GM23338 (cell line): ENCODE measurements around the gene C22orf15. TPM values are rescaled to one million over a fixed set of nuclear protein-coding genes. Genes with fewer than 3 reads are reported as not detected.

Source experiments
- ATAC-seq: fragments of 200-7000 bp; cut with Tn5 transposase; 3 replicates; pipeline ENCODE4 v1.9.1; 2020
- DNase-seq: peaks from one replicate; pipeline ENCODE4 v3.0.0-alpha.2; 2015; ENCODE audit warnings: low spot score
- H2AFZ ChIP-seq: fragments of 200-600 bp; sonication (generic); 2 replicates; pipeline ENCODE4 v1.8.0; 2016; ENCODE audit warnings: antibody characterized with exemption, mild to moderate bottlenecking, moderate library complexity
- H3F3A ChIP-seq: fragments of 200-600 bp; sonication (generic); replicated peaks from 2 replicates; pipeline ENCODE4 v1.8.0; 2017; ENCODE audit warnings: antibody characterized with exemption, mixed run types, low read depth
- H3K27ac ChIP-seq: fragments of 200-600 bp; sonication (generic); 2 replicates; pipeline ENCODE4 v1.6.1; 2016; ENCODE audit warnings: low read depth
- H3K27me3 ChIP-seq: fragments of 200-600 bp; sonication (generic); 2 replicates; pipeline ENCODE4 v1.8.0; 2016; ENCODE audit warnings: mild to moderate bottlenecking, mixed run types, moderate library complexity; ENCODE audit not compliant: insufficient read depth
- H3K36me3 ChIP-seq: fragments of 200-600 bp; sonication (generic); 2 replicates; pipeline ENCODE4 v1.8.0; 2016; ENCODE audit warnings: mild to moderate bottlenecking; ENCODE audit not compliant: insufficient read depth
- H3K4me1 ChIP-seq: fragments of 200-600 bp; sonication (generic); 2 replicates; pipeline ENCODE4 v1.8.0; 2016; ENCODE audit warnings: mild to moderate bottlenecking, moderate library complexity; ENCODE audit not compliant: insufficient read depth
- H3K4me2 ChIP-seq: fragments of 200-600 bp; sonication (generic); 2 replicates; pipeline ENCODE4 v1.7.1; 2017; ENCODE audit warnings: mixed run types
- H3K4me3 ChIP-seq: fragments of 200-600 bp; sonication (generic); 2 replicates; pipeline ENCODE4 v1.6.1; 2016; ENCODE audit warnings: mixed run types
- H3K79me2 ChIP-seq: fragments of 200-600 bp; sonication (generic); replicated peaks from 2 replicates; pipeline ENCODE4 v1.8.0; 2017; ENCODE audit warnings: mild to moderate bottlenecking; ENCODE audit not compliant: insufficient read depth
- H3K9me2 ChIP-seq: fragments of 200-600 bp; sonication (generic); 2 replicates; pipeline ENCODE4 v1.8.0; 2017; ENCODE audit not compliant: insufficient read depth
- H4K20me1 ChIP-seq: fragments of 200-600 bp; sonication (generic); replicated peaks from 2 replicates; pipeline ENCODE4 v1.8.0; 2017; ENCODE audit warnings: mild to moderate bottlenecking; ENCODE audit not compliant: insufficient read depth
- H3K27ac Mint-ChIP-seq: 2 replicates; pipeline ENCODE4 v1.8.0; 2020; ENCODE audit warnings: inconsistent platforms, mild to moderate bottlenecking, moderate library complexity, mixed read lengths
- H3K27me3 Mint-ChIP-seq: 3 replicates; pipeline ENCODE4 v1.8.0; 2022; ENCODE audit warnings: low read depth, mild to moderate bottlenecking, moderate library complexity, mixed read lengths, inconsistent platforms; ENCODE audit not compliant: insufficient read depth, poor library complexity
- H3K36me3 Mint-ChIP-seq: 3 replicates; pipeline ENCODE4 v1.8.0; 2021; ENCODE audit warnings: low read depth, mild to moderate bottlenecking, inconsistent platforms, moderate library complexity, mixed read lengths
- H3K4me1 Mint-ChIP-seq: 3 replicates; pipeline ENCODE4 v1.8.0; 2020; ENCODE audit warnings: mild to moderate bottlenecking, inconsistent platforms, mixed read lengths
- H3K4me3 Mint-ChIP-seq: 3 replicates; pipeline ENCODE4 v1.8.0; 2021; ENCODE audit warnings: moderate library complexity, mild to moderate bottlenecking, inconsistent platforms, mixed read lengths
- H3K9me3 Mint-ChIP-seq: 3 replicates; pipeline ENCODE4 v1.8.0; 2020; ENCODE audit warnings: moderate library complexity, mild to moderate bottlenecking, inconsistent platforms, mixed read lengths
- CREB1 ChIP-seq: fragments of 250-450 bp; sonication (Bioruptor Pico); IDR thresholded peaks from 2 replicates; pipeline ENCODE4 v1.5.0; 2020; ENCODE audit warnings: low read depth, mild to moderate bottlenecking, moderate library complexity
- EZH2 ChIP-seq: fragments of 200-600 bp; sonication (generic); IDR thresholded peaks from one replicate; pipeline ENCODE4 v1.8.0; 2017; ENCODE audit warnings: antibody characterized with exemption, mild to moderate bottlenecking, low read depth; ENCODE audit not compliant: unreplicated experiment
- EZH2phosphoT487 ChIP-seq: fragments of 200-600 bp; sonication (generic); IDR thresholded peaks from one replicate; pipeline ENCODE4 v1.8.1; 2018; ENCODE audit warnings: antibody characterized with exemption; ENCODE audit not compliant: unreplicated experiment
- JUNB ChIP-seq: IDR thresholded peaks from one replicate; pipeline ENCODE4 v1.6.1; 2016; ENCODE audit warnings: antibody characterized with exemption; ENCODE audit not compliant: unreplicated experiment
- NANOG ChIP-seq: IDR thresholded peaks from 2 replicates; pipeline ENCODE4 v1.6.1; 2016; ENCODE audit warnings: antibody characterized with exemption, borderline replicate concordance
- POLR2AphosphoS5 ChIP-seq: IDR thresholded peaks from 2 replicates; pipeline ENCODE4 v1.6.1; 2016; ENCODE audit warnings: antibody characterized with exemption, low read depth
- STAT1 ChIP-seq: IDR thresholded peaks from one replicate; pipeline ENCODE4 v1.6.1; 2016; ENCODE audit warnings: antibody characterized with exemption; ENCODE audit not compliant: unreplicated experiment
- ZNF114 ChIP-seq: fragments of 250-450 bp; sonication (Bioruptor Pico); IDR thresholded peaks from 2 replicates; pipeline ENCODE4 v1.5.0; 2020; ENCODE audit warnings: mild to moderate bottlenecking, moderate library complexity
- ZNF331 ChIP-seq: fragments of 250-450 bp; sonication (Bioruptor Pico); IDR thresholded peaks from 2 replicates; pipeline ENCODE4 v1.5.0; 2020; ENCODE audit warnings: low read depth, mild to moderate bottlenecking, moderate library complexity
- polyA plus RNA-seq: library from polyadenylated mRNA; unstranded; fragments of >200 nt; fragmentation: Nextera tagmentation; extraction: Ambion mirVana; gene quantifications from 2 replicates; pipeline ENCODE4 v1.2.1, GENCODE V29; 2016
- total RNA-seq: library from RNA; depleted of rRNA; stranded (reverse); fragments of >200 nt; shearing (Covaris generic); gene quantifications from 2 replicates; pipeline ENCODE4 v1.2.3, GENCODE V29; 2014
- TF ChIP-seq, protein P1 (sequence below), 2 experiments: fragments of 200-600 bp in 1 of 2; sonication (generic) in 1 of 2; conservative IDR thresholded peaks; 2 replicates each; pipeline versions ENCODE4 v1.5.1 to v1.6.1; 2016 to 2017; ENCODE audit warnings: antibody characterized with exemption in 2 of 2, low read depth in 2 of 2, mild to moderate bottlenecking in 2 of 2, moderate library complexity in 1 of 2
- TF ChIP-seq, protein P2 (sequence below): IDR thresholded peaks from one replicate; pipeline ENCODE4 v1.6.1; 2018; ENCODE audit warnings: antibody characterized with exemption; ENCODE audit not compliant: unreplicated experiment
- TF ChIP-seq, protein P3 (sequence below): IDR thresholded peaks from 2 replicates; pipeline ENCODE4 v1.6.1; 2016; ENCODE audit warnings: antibody characterized with exemption
- TF ChIP-seq, protein P4 (sequence below): fragments of 250-450 bp; sonication (Bioruptor Pico); IDR thresholded peaks from 2 replicates; pipeline ENCODE4 v1.5.0; 2020; ENCODE audit warnings: mild to moderate bottlenecking, moderate library complexity

Gene C22orf15
- total and polyA plus RNA-seq, 2 experiments from 2014 or later = 3.6 to 9.3 TPM

DNA sequence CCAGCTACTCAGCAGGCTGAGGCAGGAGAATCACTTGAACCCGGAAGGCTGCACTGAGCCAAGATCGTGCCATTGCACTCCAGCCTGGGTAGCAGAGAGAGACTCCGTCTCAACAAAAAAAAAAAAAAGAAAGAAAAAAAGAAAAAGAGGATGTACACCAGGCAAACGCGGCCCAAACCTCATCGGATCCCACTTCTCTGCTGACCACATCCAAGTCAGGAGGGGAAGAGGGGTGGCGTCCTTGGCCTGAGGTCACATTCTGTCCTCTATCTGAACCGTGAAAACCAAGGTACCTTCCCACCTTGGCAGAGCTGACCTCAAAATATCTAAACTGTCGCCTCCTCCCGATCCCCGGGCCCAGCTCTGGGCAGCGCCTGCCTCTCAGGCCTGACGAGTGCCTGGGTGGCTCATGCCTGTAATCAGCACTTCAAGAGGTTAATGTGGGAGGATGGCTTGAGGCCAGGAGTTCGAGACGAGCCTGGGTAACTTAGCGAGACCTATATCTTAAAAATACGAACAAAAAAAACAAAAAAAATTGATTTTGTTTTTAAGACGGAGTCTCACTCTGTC lies 46.9 kb upstream of the C22orf15 start:
- Histone ChIP-seq H4K20me1 (peaks cover 7% of the 10 kb centered on the region), H3K36me3 (peaks cover 9% of the 10 kb centered on the region; the same call in 1 of the 2 replicates), H3K4me2 (peak overlapping the region; percentile 90), H3K79me2 (peaks cover 10% of the 10 kb centered on the region), H3K9me2 (no peaks in the 10 kb centered on the region), H2AFZ (no peak overlapping the region), H3K27ac (no peak overlapping the region), H3K27me3 (no peaks in the 10 kb centered on the region), H3K4me1 (peaks cover 7% of the 10 kb centered on the region; the same call in 1 of the 2 replicates), H3K4me3 (peak overlapping the region; percentile 92), H3F3A (no peaks in the 10 kb centered on the region)
- Mint-ChIP-seq H3K4me3 (peak overlapping the region; percentile 78), H3K27ac (no peak overlapping the region), H3K36me3 (peaks cover 24% of the 10 kb centered on the region), H3K27me3 (peaks cover 2% of the 10 kb centered on the region), H3K4me1 (peaks cover 4% of the 10 kb centered on the region; the same call in 2 of the 3 replicates), H3K9me3 (no peaks in the 10 kb centered on the region)
- DNase-seq (no peak), ATAC-seq (no peak)
- TF ChIP-seq STAT1 (no peak), CREB1 (CRISPR knock-in tag) (no peak), JUNB (no peak), EZH2phosphoT487 (no peak), NANOG (no peak), ZNF114 (CRISPR knock-in tag) (no peak), ZNF331 (no peak), POLR2AphosphoS5 (no peak), EZH2 (no peak)
- TF ChIP-seq, protein P1, sequence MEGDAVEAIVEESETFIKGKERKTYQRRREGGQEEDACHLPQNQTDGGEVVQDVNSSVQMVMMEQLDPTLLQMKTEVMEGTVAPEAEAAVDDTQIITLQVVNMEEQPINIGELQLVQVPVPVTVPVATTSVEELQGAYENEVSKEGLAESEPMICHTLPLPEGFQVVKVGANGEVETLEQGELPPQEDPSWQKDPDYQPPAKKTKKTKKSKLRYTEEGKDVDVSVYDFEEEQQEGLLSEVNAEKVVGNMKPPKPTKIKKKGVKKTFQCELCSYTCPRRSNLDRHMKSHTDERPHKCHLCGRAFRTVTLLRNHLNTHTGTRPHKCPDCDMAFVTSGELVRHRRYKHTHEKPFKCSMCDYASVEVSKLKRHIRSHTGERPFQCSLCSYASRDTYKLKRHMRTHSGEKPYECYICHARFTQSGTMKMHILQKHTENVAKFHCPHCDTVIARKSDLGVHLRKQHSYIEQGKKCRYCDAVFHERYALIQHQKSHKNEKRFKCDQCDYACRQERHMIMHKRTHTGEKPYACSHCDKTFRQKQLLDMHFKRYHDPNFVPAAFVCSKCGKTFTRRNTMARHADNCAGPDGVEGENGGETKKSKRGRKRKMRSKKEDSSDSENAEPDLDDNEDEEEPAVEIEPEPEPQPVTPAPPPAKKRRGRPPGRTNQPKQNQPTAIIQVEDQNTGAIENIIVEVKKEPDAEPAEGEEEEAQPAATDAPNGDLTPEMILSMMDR (conservative IDR thresholded peaks at IDR 0.05; ENCODE audit: low read depth in 2 of 2) = no peak
- TF ChIP-seq, protein P2, sequence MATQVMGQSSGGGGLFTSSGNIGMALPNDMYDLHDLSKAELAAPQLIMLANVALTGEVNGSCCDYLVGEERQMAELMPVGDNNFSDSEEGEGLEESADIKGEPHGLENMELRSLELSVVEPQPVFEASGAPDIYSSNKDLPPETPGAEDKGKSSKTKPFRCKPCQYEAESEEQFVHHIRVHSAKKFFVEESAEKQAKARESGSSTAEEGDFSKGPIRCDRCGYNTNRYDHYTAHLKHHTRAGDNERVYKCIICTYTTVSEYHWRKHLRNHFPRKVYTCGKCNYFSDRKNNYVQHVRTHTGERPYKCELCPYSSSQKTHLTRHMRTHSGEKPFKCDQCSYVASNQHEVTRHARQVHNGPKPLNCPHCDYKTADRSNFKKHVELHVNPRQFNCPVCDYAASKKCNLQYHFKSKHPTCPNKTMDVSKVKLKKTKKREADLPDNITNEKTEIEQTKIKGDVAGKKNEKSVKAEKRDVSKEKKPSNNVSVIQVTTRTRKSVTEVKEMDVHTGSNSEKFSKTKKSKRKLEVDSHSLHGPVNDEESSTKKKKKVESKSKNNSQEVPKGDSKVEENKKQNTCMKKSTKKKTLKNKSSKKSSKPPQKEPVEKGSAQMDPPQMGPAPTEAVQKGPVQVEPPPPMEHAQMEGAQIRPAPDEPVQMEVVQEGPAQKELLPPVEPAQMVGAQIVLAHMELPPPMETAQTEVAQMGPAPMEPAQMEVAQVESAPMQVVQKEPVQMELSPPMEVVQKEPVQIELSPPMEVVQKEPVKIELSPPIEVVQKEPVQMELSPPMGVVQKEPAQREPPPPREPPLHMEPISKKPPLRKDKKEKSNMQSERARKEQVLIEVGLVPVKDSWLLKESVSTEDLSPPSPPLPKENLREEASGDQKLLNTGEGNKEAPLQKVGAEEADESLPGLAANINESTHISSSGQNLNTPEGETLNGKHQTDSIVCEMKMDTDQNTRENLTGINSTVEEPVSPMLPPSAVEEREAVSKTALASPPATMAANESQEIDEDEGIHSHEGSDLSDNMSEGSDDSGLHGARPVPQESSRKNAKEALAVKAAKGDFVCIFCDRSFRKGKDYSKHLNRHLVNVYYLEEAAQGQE = no peak
- TF ChIP-seq, protein P3, sequence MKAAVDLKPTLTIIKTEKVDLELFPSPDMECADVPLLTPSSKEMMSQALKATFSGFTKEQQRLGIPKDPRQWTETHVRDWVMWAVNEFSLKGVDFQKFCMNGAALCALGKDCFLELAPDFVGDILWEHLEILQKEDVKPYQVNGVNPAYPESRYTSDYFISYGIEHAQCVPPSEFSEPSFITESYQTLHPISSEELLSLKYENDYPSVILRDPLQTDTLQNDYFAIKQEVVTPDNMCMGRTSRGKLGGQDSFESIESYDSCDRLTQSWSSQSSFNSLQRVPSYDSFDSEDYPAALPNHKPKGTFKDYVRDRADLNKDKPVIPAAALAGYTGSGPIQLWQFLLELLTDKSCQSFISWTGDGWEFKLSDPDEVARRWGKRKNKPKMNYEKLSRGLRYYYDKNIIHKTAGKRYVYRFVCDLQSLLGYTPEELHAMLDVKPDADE = no peak
- TF ChIP-seq, protein P4, sequence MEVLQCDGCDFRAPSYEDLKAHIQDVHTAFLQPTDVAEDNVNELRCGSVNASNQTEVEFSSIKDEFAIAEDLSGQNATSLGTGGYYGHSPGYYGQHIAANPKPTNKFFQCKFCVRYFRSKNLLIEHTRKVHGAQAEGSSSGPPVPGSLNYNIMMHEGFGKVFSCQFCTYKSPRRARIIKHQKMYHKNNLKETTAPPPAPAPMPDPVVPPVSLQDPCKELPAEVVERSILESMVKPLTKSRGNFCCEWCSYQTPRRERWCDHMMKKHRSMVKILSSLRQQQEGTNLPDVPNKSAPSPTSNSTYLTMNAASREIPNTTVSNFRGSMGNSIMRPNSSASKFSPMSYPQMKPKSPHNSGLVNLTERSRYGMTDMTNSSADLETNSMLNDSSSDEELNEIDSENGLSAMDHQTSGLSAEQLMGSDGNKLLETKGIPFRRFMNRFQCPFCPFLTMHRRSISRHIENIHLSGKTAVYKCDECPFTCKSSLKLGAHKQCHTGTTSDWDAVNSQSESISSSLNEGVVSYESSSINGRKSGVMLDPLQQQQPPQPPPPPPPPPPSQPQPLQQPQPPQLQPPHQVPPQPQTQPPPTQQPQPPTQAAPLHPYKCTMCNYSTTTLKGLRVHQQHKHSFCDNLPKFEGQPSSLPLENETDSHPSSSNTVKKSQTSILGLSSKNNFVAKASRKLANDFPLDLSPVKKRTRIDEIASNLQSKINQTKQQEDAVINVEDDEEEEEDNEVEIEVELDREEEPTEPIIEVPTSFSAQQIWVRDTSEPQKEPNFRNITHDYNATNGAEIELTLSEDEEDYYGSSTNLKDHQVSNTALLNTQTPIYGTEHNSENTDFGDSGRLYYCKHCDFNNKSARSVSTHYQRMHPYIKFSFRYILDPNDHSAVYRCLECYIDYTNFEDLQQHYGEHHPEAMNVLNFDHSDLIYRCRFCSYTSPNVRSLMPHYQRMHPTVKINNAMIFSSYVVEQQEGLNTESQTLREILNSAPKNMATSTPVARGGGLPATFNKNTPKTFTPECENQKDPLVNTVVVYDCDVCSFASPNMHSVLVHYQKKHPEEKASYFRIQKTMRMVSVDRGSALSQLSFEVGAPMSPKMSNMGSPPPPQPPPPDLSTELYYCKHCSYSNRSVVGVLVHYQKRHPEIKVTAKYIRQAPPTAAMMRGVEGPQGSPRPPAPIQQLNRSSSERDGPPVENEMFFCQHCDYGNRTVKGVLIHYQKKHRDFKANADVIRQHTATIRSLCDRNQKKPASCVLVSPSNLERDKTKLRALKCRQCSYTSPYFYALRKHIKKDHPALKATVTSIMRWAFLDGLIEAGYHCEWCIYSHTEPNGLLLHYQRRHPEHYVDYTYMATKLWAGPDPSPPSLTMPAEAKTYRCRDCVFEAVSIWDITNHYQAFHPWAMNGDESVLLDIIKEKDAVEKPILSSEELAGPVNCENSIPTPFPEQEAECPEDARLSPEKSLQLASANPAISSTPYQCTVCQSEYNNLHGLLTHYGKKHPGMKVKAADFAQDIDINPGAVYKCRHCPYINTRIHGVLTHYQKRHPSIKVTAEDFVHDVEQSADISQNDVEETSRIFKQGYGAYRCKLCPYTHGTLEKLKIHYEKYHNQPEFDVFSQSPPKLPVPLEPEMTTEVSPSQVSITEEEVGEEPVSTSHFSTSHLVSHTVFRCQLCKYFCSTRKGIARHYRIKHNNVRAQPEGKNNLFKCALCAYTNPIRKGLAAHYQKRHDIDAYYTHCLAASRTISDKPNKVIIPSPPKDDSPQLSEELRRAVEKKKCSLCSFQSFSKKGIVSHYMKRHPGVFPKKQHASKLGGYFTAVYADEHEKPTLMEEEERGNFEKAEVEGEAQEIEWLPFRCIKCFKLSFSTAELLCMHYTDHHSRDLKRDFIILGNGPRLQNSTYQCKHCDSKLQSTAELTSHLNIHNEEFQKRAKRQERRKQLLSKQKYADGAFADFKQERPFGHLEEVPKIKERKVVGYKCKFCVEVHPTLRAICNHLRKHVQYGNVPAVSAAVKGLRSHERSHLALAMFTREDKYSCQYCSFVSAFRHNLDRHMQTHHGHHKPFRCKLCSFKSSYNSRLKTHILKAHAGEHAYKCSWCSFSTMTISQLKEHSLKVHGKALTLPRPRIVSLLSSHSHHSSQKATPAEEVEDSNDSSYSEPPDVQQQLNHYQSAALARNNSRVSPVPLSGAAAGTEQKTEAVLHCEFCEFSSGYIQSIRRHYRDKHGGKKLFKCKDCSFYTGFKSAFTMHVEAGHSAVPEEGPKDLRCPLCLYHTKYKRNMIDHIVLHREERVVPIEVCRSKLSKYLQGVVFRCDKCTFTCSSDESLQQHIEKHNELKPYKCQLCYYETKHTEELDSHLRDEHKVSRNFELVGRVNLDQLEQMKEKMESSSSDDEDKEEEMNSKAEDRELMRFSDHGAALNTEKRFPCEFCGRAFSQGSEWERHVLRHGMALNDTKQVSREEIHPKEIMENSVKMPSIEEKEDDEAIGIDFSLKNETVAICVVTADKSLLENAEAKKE (CRISPR knock-in tag) = no peak
